HUES6 (cell line): Measurements from ENCODE around the gene PDE7B.

Experiments used
- H3K27ac ChIP-seq: 2 replicates; pipeline ENCODE4 v1.7.0; 2013; ENCODE audit warnings: low read depth, mild to moderate bottlenecking, low read length, inconsistent platforms
- H3K27me3 ChIP-seq: 2 replicates; pipeline ENCODE4 v1.6.1; 2013; ENCODE audit warnings: low read length; ENCODE audit not compliant: control insufficient read depth, insufficient read depth
- H3K36me3 ChIP-seq: 2 replicates; pipeline ENCODE4 v1.6.1; 2013; ENCODE audit warnings: low read length; ENCODE audit not compliant: control insufficient read depth, insufficient read depth
- H3K4me1 ChIP-seq: 2 replicates; pipeline ENCODE4 v1.6.1; 2013; ENCODE audit warnings: low read length; ENCODE audit not compliant: control insufficient read depth, insufficient read depth
- H3K4me3 ChIP-seq: 2 replicates; pipeline ENCODE4 v1.5.1; 2013; ENCODE audit warnings: low read depth, low read length
- H3K9ac ChIP-seq: one replicate; pipeline ENCODE4 v1.6.1; 2013; ENCODE audit warnings: mild to moderate bottlenecking, low read length
- H3K9me3 ChIP-seq: 2 replicates; pipeline ENCODE4 v1.6.1; 2013; ENCODE audit warnings: low read depth, low read length; ENCODE audit not compliant: control insufficient read depth, insufficient read depth

Gene PDE7B

GRCh38 chr6:136086686-136087085 is 235.2 kb downstream of the PDE7B start:
- Histone ChIP-seq H3K27me3 (no peaks in the 10 kb centered on the region), H3K4me3 (no peak overlapping the region), H3K36me3 (no peaks in the 10 kb centered on the region), H3K9ac (no peak overlapping the region), H3K4me1 (no peaks in the 10 kb centered on the region), H3K27ac (no peak overlapping the region), H3K9me3 (no peaks in the 10 kb centered on the region)

- Histone ChIP-seq H3K27ac (no peak overlapping the region), H3K27me3 (no peaks in the 10 kb centered on the region), H3K4me1 (no peaks in the 10 kb centered on the region), H3K9me3 (no peaks in the 10 kb centered on the region), H3K36me3 (no peaks in the 10 kb centered on the region), H3K9ac (no peak overlapping the region), H3K4me3 (no peak overlapping the region)
Observed at GRCh38 chr6:136087986-136088385, 236.5 kb downstream of the PDE7B start.

- Histone ChIP-seq H3K36me3 (no peaks in the 10 kb centered on the region), H3K9ac (no peak overlapping the region), H3K4me3 (no peak overlapping the region), H3K9me3 (no peaks in the 10 kb centered on the region), H3K27me3 (no peaks in the 10 kb centered on the region), H3K27ac (no peak overlapping the region), H3K4me1 (no peaks in the 10 kb centered on the region)
Observed at GRCh38 chr6:136088693-136089092, 237.2 kb downstream of the PDE7B start.

GRCh38 chr6:136089876-136090275 is 238.4 kb downstream of the PDE7B start:
- H3K9ac ChIP-seq: no peak overlapping the region
- H3K4me1 ChIP-seq: no peaks in the 10 kb centered on the region
- H3K27ac ChIP-seq: no peak overlapping the region
- H3K9me3 ChIP-seq: peaks cover 4% of the 10 kb centered on the region; the same call in 1 of the 2 replicates
- no peaks in the 10 kb centered on the region for H3K27me3 ChIP-seq
- H3K36me3 ChIP-seq: no peaks in the 10 kb centered on the region
- no peak overlapping the region for H3K4me3 ChIP-seq

DNA sequence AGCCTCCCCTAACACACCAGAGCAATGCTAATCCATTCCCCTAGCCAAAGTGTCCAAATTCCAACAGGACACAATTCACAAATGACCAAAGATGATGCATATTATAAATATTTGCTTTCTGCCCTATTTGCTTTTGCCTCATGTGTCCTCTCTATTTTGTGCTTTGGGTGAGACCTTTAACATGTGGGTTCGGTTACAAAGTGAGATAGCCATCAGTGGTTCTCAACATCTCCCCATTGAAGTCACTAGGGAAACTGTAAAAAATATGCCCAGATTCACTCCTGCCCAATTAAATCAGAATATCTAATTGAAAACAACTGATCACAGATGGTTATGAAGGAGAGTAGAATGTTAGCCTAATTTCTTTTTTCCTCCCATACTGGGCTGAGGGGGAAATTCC is 239.4 kb downstream of the PDE7B start:
- Histone ChIP-seq H3K4me3 (no peak overlapping the region), H3K27ac (no peak overlapping the region), H3K9me3 (peaks cover 4% of the 10 kb centered on the region; the same call in 1 of the 2 replicates), H3K36me3 (no peaks in the 10 kb centered on the region), H3K27me3 (no peaks in the 10 kb centered on the region), H3K9ac (no peak overlapping the region), H3K4me1 (no peaks in the 10 kb centered on the region)

GRCh38 chr6:136092897-136093296 is 241.4 kb downstream of the PDE7B start:
- Histone ChIP-seq H3K4me1 (no peaks in the 10 kb centered on the region), H3K36me3 (no peaks in the 10 kb centered on the region), H3K4me3 (no peak overlapping the region), H3K27ac (no peak overlapping the region), H3K27me3 (no peaks in the 10 kb centered on the region; the same call in 1 of the 2 replicates), H3K9ac (no peak overlapping the region), H3K9me3 (peaks cover 4% of the 10 kb centered on the region; the same call in 1 of the 2 replicates)

GRCh38 chr6:136093835-136094234 is 242.3 kb downstream of the PDE7B start:
- Histone ChIP-seq H3K36me3 (no peaks in the 10 kb centered on the region), H3K9me3 (peaks cover 4% of the 10 kb centered on the region; the same call in 1 of the 2 replicates), H3K4me3 (no peak overlapping the region), H3K27ac (no peak overlapping the region), H3K27me3 (no peaks in the 10 kb centered on the region; the same call in 1 of the 2 replicates), H3K4me1 (no peaks in the 10 kb centered on the region), H3K9ac (no peak overlapping the region)

DNA sequence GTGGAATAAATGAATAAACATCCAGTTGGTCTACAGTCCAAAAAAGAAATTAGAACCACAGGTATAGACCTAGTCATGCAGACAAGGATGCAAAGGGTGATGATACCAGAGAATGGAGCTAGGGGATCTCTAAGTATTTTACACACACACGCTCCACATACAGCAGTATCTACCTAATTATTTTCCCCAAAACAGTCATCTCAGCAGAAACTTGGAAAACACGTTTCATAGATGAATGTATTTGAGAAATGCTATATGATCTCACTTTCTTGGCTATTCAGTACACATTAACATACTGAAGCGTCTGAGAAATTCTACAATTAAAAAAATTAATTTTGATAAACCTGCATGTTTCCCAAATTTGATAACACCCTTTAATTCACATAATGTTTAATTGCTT is 243.3 kb downstream of the PDE7B start:
- Histone ChIP-seq H3K9me3 (peaks cover 4% of the 10 kb centered on the region; the same call in 1 of the 2 replicates), H3K27me3 (no peaks in the 10 kb centered on the region; the same call in 1 of the 2 replicates), H3K27ac (no peak overlapping the region), H3K4me3 (no peak overlapping the region), H3K36me3 (no peaks in the 10 kb centered on the region), H3K9ac (no peak overlapping the region), H3K4me1 (no peaks in the 10 kb centered on the region)

GRCh38 chr6:136095986-136096385 is 244.5 kb downstream of the PDE7B start:
- H3K36me3 ChIP-seq: no peaks in the 10 kb centered on the region
- H3K27ac ChIP-seq: no peak overlapping the region
- H3K9me3 ChIP-seq: peaks cover 4% of the 10 kb centered on the region; the same call in 1 of the 2 replicates
- no peak overlapping the region for H3K4me3 ChIP-seq
- H3K4me1 ChIP-seq: no peaks in the 10 kb centered on the region
- no peaks in the 10 kb centered on the region; the same call in 1 of the 2 replicates for H3K27me3 ChIP-seq
- no peak overlapping the region for H3K9ac ChIP-seq

DNA sequence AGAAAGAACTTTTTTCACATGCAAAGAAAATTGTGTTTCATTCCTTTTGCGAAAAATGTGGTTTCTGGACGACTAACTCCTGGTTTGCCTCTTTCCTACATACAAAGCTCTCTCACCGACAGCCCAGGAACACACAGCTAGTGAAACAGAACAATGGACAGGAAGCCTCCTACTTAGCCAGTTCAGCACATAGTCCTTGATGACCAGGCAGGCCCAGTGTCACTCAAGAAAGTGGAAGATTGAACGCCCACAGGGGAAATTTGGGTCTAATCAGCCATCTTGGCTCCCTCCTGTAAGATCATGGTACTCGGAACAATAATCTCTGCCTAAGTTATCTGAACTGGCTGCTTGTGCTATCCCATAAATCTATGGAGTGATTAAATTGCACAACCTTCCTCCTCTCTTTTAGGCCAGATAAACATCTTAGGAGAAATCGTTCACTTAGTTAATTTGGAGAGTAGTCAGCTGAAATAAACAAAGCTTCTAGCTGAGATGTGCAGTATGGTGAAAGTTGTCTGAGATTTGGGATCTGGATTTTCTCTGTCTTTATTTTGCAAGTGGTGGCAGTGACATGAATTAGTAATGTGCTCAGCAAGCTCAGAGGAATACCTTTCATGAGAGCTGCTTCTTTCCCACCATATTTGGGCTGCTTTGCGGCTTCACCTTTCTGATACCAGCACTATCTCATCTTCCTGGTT is 251.6 kb downstream of the PDE7B start:
- Histone ChIP-seq H3K4me1 (peaks cover 32% of the 10 kb centered on the region), H3K9ac (no peak overlapping the region), H3K27ac (no peak overlapping the region), H3K4me3 (no peak overlapping the region), H3K9me3 (no peaks in the 10 kb centered on the region), H3K27me3 (peaks cover 41% of the 10 kb centered on the region; the same call in 1 of the 2 replicates), H3K36me3 (no peaks in the 10 kb centered on the region)

- Histone ChIP-seq H3K9me3 (no peaks in the 10 kb centered on the region), H3K4me3 (no peak overlapping the region), H3K4me1 (peaks cover 32% of the 10 kb centered on the region), H3K27ac (no peak overlapping the region), H3K9ac (no peak overlapping the region), H3K27me3 (peaks cover 41% of the 10 kb centered on the region; the same call in 1 of the 2 replicates), H3K36me3 (no peaks in the 10 kb centered on the region)
Observed at GRCh38 chr6:136103763-136104311, 252.3 kb downstream of the PDE7B start.
